Osteocyte (in vitro differentiated cells): ENCODE data around the gene C3orf38. TPM values are rescaled to one million over a fixed set of nuclear protein-coding genes. Genes with fewer than 3 reads are reported as not detected.

ENCODE experiments used
- DNase-seq: peaks from one replicate; pipeline ENCODE4 v3.0.0; 2021; ENCODE audit warnings: mixed read lengths; ENCODE audit not compliant: unreplicated experiment; ENCODE audit errors: extremely low spot score
- H3K27ac Mint-ChIP-seq: one replicate; pipeline ENCODE4 v1.8.0; 2021; ENCODE audit warnings: mild to moderate bottlenecking, mixed read lengths; ENCODE audit not compliant: unreplicated experiment
- H3K27me3 Mint-ChIP-seq: one replicate; pipeline ENCODE4 v1.8.0; 2021; ENCODE audit warnings: mixed read lengths; ENCODE audit not compliant: unreplicated experiment
- H3K36me3 Mint-ChIP-seq: one replicate; pipeline ENCODE4 v1.8.0; 2021; ENCODE audit warnings: mixed read lengths; ENCODE audit not compliant: unreplicated experiment
- H3K4me1 Mint-ChIP-seq: one replicate; pipeline ENCODE4 v1.8.0; 2021; ENCODE audit warnings: mixed read lengths; ENCODE audit not compliant: unreplicated experiment
- H3K4me3 Mint-ChIP-seq: one replicate; pipeline ENCODE4 v1.8.0; 2021; ENCODE audit warnings: mild to moderate bottlenecking, moderate library complexity, mixed read lengths; ENCODE audit not compliant: unreplicated experiment
- H3K9me3 Mint-ChIP-seq: one replicate; pipeline ENCODE4 v1.8.0; 2021; ENCODE audit warnings: mixed read lengths; ENCODE audit not compliant: unreplicated experiment
- total RNA-seq: library from RNA; stranded (reverse); gene quantifications from 2 replicates; pipeline ENCODE4 v1.2.1, GENCODE V29; 2021
- TF ChIP-seq, protein P1 (sequence below): fragments of 200-600 bp; sonication (generic); IDR thresholded peaks from 2 replicates; pipeline ENCODE4 v1.5.0; 2021; ENCODE audit warnings: antibody characterized with exemption, mild to moderate bottlenecking, moderate library complexity

The C3orf38 gene
- total RNA-seq, 1 donor from 2014 or later, result 30.2 TPM

DNA sequence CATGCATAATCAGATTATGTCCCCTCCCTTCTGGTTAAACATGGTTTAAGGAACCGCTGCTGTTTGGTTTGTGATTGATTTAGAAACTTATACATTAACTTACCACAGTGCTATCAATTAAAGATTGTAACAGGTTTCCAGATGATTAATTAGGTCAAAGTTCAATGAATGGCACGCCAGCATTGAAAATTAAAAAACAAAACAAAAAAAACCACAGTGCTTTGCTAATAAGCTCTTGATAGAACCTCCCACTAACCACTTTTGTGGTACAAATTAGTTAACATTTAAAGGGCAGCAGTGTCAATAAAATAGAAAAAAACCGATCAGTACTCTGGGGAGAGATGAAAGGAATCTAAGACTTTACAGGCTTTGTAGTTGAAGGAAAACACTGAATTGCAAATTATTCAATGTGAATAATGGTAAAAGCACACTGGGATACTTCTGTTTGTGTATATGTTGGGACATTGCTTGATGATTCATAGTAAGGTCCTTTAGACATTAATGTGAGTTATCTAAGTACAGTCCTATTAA, 7.6 kb upstream of the C3orf38 start:
- Mint-ChIP-seq H3K27me3 (no peaks in the 10 kb centered on the region), H3K36me3 (peaks cover 20% of the 10 kb centered on the region), H3K27ac (no peak overlapping the region), H3K4me1 (peaks cover 8% of the 10 kb centered on the region), H3K9me3 (no peaks in the 10 kb centered on the region), H3K4me3 (no peak overlapping the region)
- no peak for DNase-seq
- TF ChIP-seq, protein P1, sequence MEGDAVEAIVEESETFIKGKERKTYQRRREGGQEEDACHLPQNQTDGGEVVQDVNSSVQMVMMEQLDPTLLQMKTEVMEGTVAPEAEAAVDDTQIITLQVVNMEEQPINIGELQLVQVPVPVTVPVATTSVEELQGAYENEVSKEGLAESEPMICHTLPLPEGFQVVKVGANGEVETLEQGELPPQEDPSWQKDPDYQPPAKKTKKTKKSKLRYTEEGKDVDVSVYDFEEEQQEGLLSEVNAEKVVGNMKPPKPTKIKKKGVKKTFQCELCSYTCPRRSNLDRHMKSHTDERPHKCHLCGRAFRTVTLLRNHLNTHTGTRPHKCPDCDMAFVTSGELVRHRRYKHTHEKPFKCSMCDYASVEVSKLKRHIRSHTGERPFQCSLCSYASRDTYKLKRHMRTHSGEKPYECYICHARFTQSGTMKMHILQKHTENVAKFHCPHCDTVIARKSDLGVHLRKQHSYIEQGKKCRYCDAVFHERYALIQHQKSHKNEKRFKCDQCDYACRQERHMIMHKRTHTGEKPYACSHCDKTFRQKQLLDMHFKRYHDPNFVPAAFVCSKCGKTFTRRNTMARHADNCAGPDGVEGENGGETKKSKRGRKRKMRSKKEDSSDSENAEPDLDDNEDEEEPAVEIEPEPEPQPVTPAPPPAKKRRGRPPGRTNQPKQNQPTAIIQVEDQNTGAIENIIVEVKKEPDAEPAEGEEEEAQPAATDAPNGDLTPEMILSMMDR, result no peak

DNA sequence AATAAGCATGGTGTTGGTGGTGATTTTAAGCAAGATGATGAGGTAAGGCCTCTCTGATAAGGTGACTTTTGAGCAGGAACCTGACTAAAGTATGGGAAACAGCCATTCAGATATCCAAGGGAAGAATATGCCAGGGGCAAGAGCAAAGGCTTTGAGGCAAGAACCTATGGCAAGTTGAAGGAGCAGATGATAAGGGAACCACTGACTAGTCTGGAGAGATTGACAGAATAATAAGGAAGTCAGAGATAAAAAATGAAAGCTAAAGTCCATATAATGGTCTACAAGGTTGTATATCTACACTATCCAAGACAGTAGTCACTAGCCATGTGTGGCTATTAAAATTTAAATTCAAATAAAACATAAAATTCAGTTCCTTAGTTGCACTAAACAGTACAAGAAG, 2.5 kb upstream of the C3orf38 start:
- no peak overlapping the region for H3K27ac Mint-ChIP-seq
- H3K4me1 Mint-ChIP-seq, result peaks cover 18% of the 10 kb centered on the region
- no peak overlapping the region for H3K4me3 Mint-ChIP-seq
- TF ChIP-seq, protein P1, result no peak
- DNase-seq, result no peak
- H3K27me3 Mint-ChIP-seq, result no peaks in the 10 kb centered on the region
- peaks cover 4% of the 10 kb centered on the region for H3K36me3 Mint-ChIP-seq
- H3K9me3 Mint-ChIP-seq, result no peaks in the 10 kb centered on the region

DNA sequence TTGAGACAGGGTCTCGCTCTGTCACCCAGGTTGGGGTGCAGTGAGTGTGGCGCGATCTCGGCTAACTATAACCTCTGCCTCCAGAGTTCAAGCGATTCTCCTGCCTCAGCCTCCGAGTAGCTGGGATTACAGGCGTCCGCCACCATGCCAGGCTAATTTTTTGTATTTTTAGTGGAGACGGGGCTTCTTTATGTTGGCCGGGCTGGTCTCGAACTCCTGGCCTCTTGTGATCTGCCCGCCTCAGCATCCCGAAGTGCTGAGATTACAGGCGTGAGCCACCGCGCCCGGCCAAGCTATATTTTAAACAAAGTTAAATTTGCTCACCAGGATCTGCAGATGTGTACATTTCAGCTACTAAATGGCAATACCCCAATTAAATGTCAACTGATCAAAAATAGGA, 1.1 kb upstream of the C3orf38 start:
- Mint-ChIP-seq H3K4me1 (peaks cover 25% of the 10 kb centered on the region), H3K4me3 (peak overlapping the region; percentile 97), H3K27me3 (no peaks in the 10 kb centered on the region), H3K36me3 (peaks cover 4% of the 10 kb centered on the region), H3K9me3 (no peaks in the 10 kb centered on the region), H3K27ac (peak overlapping the region; percentile 97)
- TF ChIP-seq, protein P1, result no peak
- DNase-seq, result no peak

DNA sequence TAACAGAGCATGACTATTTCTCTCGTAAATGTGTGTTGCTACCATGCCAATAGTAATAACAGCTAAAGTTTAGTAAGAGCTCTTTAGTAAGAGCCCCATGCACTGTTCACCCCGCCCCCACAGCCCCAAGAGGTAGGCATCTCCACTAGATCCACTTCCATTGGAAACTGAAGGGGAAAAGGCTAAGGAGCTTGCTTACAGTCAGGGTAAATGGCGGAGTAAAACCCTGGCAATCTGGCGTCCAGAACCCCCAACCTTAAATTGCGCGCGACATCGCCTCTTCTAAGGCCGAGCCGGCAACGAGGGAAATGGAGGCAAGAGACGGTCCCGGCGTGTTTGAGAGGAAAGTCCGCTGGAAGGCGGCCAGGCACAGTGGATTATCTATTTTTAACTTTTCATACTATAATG, 654 bp upstream of the C3orf38 start:
- TF ChIP-seq, protein P1, result no peak
- Mint-ChIP-seq H3K27ac (peak overlapping the region; percentile 97), H3K36me3 (peaks cover 4% of the 10 kb centered on the region), H3K9me3 (no peaks in the 10 kb centered on the region), H3K4me3 (peak overlapping the region; percentile 97), H3K27me3 (no peaks in the 10 kb centered on the region), H3K4me1 (peaks cover 25% of the 10 kb centered on the region)
- no peak for DNase-seq

DNA sequence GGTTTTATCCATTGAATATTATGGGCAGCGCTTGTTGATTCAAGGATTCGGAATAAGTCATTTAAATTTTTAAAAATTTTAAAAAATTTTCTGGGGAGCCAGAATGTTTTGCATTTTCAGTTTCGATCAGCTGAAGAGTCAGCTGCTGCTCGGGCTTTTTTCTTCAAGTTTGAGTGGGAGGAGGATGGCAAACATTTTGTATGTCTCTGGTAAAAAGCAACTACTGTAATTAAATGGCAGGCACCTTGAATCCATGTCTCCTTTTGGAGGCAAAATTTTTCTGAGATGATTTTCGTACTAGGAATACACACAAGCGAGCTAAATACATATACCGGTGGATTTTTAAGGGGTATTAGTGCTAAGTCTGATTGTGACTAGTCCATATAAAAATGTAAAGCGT, 612 bp downstream of the C3orf38 start:
- Mint-ChIP-seq H3K36me3 (peaks cover 8% of the 10 kb centered on the region), H3K4me3 (peak overlapping the region; percentile 97)
- no peak for DNase-seq

More for the DNA sequence above, 612 bp downstream of the C3orf38 start:
- TF ChIP-seq, protein P1, result no peak
- H3K27me3 Mint-ChIP-seq, result no peaks in the 10 kb centered on the region
- peak overlapping the region; percentile 97 for H3K27ac Mint-ChIP-seq
- no peaks in the 10 kb centered on the region for H3K9me3 Mint-ChIP-seq
- H3K4me1 Mint-ChIP-seq, result peaks cover 25% of the 10 kb centered on the region
